Mucosa of stomach (tissue), 1 donor: Measurements from ENCODE around the gene LONP1.

Experiments used
- H3K27me3 ChIP-seq: one replicate; pipeline ENCODE4 v1.7.0; 2013; ENCODE audit warnings: mild to moderate bottlenecking, low read length; ENCODE audit not compliant: control insufficient read depth, insufficient read depth
- H3K36me3 ChIP-seq: one replicate; pipeline ENCODE4 v1.7.0; 2013; ENCODE audit warnings: low read length; ENCODE audit not compliant: control insufficient read depth, insufficient read depth
- H3K4me1 ChIP-seq: one replicate; pipeline ENCODE4 v1.7.0; 2013; ENCODE audit warnings: mild to moderate bottlenecking, low read length; ENCODE audit not compliant: control insufficient read depth, insufficient read depth
- H3K4me3 ChIP-seq: one replicate; pipeline ENCODE4 v1.7.0; 2013; ENCODE audit warnings: low read length
- H3K9ac ChIP-seq: one replicate; pipeline ENCODE4 v1.7.0; 2013; ENCODE audit warnings: mild to moderate bottlenecking, low read length, moderate library complexity
- H3K9me3 ChIP-seq: one replicate; pipeline ENCODE4 v1.7.0; 2013; ENCODE audit warnings: mild to moderate bottlenecking, low read length, moderate library complexity; ENCODE audit not compliant: control insufficient read depth
- donor health status: Pancreatic carcinoma.

The LONP1 gene

DNA sequence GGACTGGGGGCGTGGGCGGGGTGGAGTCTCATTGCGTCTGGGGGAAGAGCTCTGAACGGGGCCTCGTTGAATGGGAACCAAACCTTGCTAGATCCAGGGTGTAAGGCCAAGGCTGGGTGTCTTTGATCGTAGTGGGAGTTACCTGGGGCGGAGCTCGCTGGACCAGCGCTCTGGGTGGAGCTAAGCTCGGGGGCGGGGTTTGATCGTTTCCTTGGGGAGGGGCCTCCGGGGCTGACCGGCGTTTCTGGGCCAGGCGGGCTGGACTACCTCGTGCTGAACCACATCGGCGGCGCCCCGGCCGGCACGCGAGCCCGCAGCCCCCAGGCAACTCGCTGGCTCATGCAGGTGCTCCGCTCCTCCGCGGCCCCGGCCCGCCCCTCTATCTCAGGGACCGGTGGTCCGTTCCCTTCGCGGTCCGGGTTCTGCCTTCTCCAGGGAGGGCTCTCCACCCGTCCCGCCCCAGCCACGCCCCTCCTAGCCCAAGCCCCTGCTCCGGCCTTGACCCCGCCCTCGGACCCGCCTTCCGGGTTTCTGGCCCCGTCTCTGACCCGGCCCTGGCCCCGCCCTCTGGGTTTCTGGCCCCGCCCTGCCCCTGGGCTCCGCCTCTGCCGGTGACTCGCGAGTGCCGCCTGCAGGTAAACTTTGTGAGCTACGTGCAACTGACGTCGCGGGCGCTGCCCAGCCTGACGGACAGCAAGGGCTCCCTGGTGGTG, 33.1 kb downstream of the LONP1 start:
- Histone ChIP-seq H3K36me3 (no peaks in the 10 kb centered on the region), H3K4me1 (peaks cover 18% of the 10 kb centered on the region), H3K9ac (peak overlapping the region; percentile 51), H3K9me3 (no peaks in the 10 kb centered on the region), H3K27me3 (no peaks in the 10 kb centered on the region), H3K4me3 (peak overlapping the region; percentile 33)

DNA sequence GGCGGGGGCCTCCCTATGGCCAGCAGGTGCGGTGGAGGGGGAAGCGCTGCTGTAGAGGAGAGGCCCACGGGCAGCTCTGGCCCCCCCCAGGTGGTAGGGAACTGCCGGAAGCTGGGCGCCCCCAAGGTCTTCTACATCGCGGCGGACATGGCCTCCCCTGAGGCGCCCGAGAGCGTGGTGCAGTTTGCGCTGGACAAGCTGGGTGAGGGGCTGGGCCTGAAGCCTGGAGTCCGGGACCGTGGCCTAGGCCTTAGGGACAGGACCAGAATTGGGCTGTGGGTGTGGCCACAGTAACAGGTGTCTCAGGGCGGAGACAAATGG, 33.7 kb downstream of the LONP1 start:
- Histone ChIP-seq H3K36me3 (no peaks in the 10 kb centered on the region), H3K4me1 (peaks cover 17% of the 10 kb centered on the region), H3K27me3 (no peaks in the 10 kb centered on the region), H3K9me3 (no peaks in the 10 kb centered on the region), H3K4me3 (peak overlapping the region; percentile 33), H3K9ac (peak overlapping the region; percentile 51)

DNA sequence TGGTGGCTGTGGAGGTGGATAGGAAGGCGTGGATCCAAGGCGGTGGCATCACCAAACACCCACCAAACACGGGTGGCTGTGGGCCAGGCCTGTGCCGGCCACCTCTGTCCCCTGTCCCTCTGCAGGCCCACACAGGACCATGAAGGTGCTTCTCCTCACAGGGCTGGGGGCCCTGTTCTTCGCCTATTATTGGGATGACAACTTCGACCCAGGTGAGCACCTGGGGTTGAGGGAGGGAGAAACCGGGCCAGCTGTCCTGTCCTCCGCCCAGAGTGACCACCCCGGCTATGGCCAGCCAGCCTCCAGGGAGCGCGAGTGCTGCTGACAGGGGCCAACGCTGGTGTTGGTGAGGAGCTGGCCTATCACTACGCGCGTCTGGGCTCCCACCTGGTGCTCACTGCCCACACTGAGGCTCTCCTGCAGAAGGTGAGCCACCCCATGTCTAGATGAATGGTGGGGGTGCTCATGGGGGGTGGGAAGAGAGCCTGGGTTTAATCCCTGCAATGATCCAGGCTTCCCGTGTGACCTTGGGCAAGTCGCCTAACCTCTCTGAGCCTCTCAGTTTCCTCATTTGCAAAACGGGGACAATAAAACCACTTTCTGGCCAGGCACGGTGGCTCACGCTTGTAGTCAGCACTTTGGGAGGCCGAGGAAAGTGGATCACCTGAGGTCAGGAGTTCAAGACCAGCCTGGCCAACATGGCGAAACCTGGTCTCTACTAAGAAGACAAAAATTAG, 35.1 kb downstream of the LONP1 start:
- H3K36me3 ChIP-seq = no peaks in the 10 kb centered on the region
- H3K4me1 ChIP-seq = peaks cover 11% of the 10 kb centered on the region
- H3K9me3 ChIP-seq = no peaks in the 10 kb centered on the region
- no peak overlapping the region for H3K4me3 ChIP-seq
- no peak overlapping the region for H3K9ac ChIP-seq
- H3K27me3 ChIP-seq = no peaks in the 10 kb centered on the region

DNA sequence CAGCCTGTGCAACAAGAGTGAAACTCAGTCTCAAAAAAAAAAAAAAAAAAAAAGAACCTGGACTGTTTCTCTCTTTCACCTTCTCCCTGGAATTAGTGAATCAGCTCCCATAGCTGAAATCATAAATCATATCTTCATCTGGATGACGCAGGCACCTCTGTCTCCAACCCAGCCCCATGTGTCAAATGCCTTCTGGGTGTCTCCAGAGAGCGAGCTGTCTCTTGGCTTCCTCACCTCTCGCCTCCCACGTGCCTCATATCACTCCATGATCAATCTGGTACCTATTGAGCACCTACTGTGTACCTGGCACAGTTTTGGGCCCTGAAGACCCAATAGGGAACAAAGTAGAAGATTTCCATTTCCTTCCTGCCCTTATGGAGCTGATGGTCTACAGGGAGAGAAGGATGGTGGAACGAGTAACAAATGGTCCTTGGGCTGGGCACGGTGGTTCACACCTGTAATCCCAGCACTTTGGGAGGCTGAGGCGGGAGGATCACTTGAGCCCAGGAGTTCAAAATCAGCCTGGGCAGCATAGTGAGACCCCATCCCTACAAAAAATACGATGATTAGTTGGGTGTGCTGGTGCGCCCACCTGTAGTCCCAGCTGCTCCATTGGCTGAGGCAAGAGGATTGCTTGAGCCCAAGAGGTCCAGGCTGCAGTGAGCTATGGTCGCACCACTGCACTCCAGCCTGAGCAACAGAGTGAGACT, 36.6 kb downstream of the LONP1 start:
- Histone ChIP-seq H3K27me3 (no peaks in the 10 kb centered on the region), H3K36me3 (no peaks in the 10 kb centered on the region), H3K4me1 (peaks cover 18% of the 10 kb centered on the region), H3K9me3 (no peaks in the 10 kb centered on the region), H3K4me3 (no peak overlapping the region), H3K9ac (no peak overlapping the region)

DNA sequence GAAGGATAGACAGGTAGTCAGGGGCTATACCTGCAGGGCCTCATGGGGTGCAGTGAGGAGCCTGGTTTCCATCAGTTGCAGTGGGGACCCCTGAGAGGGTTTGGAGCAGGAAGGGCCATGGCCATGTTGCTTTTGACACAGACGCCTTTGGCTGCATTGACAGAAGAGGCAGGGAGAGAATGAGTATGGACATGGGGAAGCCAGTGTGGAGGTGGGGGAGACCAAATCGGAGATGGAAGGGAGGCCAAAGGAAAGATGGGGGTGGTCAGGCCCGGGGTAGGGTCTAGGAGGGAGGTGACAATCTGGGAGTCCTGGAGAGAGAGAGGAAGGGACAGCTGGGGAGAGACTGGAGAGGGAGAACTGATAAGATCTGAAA, 37.9 kb downstream of the LONP1 start:
- no peaks in the 10 kb centered on the region for H3K27me3 ChIP-seq
- H3K9me3 ChIP-seq = no peaks in the 10 kb centered on the region
- no peak overlapping the region for H3K4me3 ChIP-seq
- H3K36me3 ChIP-seq = no peaks in the 10 kb centered on the region
- H3K4me1 ChIP-seq = peaks cover 18% of the 10 kb centered on the region
- H3K9ac ChIP-seq = no peak overlapping the region

DNA sequence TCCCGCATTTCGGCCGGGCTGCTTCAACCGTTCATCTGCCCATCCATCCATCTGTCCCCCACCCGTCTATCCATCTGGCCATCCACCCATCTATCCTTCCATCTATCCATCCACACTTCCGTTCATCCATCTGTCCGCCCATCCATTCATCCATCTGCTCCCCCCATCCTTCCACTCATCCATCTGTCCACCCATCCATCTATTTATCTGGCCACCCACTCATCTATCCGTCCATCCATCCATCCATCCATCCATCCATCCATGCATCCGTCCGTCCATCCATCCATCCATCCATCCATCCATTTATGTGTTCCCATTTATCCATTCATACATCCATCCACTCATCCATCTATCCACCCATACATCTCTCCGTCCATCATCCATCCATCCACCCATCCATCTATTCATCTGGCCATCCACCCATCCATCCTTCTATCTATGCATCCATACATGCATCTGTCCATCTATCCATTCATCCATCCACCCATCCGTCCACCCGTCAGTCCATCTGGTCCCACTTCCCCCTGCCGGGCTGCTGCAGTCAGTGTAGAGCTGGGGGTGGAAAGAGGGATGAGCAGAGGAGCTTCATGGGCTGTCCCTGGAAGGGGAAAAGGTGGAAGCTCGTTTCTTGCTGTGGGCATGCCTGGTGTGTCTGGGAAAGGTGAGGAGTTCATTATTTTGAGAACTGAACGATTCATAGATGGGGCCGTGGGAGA, 38.4 kb downstream of the LONP1 start:
- no peaks in the 10 kb centered on the region for H3K27me3 ChIP-seq
- H3K36me3 ChIP-seq = no peaks in the 10 kb centered on the region
- peak overlapping the region; percentile 41 for H3K4me3 ChIP-seq
- peak overlapping the region; percentile 88 for H3K9ac ChIP-seq
- no peaks in the 10 kb centered on the region for H3K9me3 ChIP-seq
- peaks cover 18% of the 10 kb centered on the region for H3K4me1 ChIP-seq

DNA sequence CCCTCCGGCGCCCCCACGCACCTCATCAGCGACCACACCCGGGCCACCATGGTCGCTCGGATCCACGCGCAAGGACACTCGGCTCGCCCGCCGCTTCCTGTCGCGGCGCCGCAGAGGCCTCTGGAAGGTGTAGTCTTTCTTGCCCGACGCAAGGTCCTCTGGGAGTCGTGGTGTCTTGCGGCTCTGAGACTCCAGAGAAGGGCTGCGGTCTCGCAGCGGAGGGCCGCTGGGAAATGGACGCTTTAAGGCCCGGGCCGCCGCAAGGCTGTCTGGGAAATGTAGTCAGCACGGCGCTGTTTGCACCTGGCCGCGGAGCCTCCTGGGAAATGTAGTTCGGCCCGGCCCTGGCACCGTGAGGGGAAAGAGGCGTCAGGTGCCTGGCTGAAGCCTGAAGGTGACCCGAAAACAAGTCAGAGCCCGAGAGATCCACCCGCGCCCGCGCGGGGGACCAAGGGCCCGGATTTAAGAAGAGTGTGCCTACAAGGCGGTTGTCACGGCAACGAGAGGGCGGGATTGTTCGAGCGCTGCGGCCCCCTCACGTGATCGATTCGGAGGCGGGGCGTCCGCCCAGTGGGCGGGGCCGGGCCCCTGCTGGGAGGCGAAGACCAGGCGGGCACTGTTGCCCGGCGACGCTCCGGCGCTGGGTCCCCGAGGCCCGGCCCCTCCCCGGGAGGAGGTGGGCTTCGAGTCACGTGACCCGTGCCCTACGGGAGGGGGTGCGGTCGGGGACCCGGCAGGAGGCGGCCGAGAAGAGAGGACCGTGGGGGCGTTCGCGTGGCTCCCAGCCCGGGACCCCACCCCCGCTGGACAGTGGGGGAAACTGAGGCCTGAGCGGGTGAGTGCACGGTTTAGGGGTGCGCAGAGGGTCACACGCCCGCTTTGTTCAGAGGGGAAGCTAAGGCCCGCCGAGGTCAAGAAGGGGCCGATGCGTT, 39.2 kb downstream of the LONP1 start, which contains the start of the genes HSD11B1L and MICOS13:
TSS of gene HSD11B1L (plus strand) at position 591 of the 932 bp plus-strand sequence. CDS start 3,806 bp downstream, outside the sequence.
TSS of gene MICOS13 (minus strand) at position 80 of the 932 bp plus-strand sequence. CDS start at position 50, 30 bp downstream.
- peak within 1 kb of the TSS; percentile 88 for H3K9ac ChIP-seq
- peaks cover 15% of the 10 kb centered on the region for H3K4me1 ChIP-seq
- no peaks in the 10 kb centered on the region for H3K9me3 ChIP-seq
- peak within 1 kb of the TSS; percentile 92 for H3K4me3 ChIP-seq
- no peaks in the 10 kb centered on the region for H3K36me3 ChIP-seq
- H3K27me3 ChIP-seq = no peaks in the 10 kb centered on the region

DNA sequence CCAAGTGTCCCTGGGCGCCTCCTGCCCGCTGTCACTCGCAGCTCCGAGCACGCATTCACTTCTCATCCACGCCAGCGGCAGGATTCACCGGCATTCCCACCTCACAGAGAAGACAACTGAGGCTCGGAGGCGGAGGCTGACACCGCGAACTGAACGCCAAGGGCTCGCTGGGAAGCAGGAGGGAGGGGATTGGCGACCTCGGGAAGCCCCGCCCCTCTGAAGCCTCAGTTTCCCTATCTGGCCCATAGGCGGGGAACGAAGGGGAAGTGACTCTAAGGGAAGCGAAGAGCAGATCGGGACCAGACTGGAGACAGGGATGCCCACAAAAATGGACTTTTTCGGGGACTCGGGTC, 39.9 kb downstream of the LONP1 start:
- Histone ChIP-seq H3K4me3 (peak overlapping the region; percentile 92), H3K9me3 (no peaks in the 10 kb centered on the region), H3K36me3 (no peaks in the 10 kb centered on the region), H3K4me1 (peaks cover 15% of the 10 kb centered on the region), H3K27me3 (no peaks in the 10 kb centered on the region), H3K9ac (peak overlapping the region; percentile 88)

DNA sequence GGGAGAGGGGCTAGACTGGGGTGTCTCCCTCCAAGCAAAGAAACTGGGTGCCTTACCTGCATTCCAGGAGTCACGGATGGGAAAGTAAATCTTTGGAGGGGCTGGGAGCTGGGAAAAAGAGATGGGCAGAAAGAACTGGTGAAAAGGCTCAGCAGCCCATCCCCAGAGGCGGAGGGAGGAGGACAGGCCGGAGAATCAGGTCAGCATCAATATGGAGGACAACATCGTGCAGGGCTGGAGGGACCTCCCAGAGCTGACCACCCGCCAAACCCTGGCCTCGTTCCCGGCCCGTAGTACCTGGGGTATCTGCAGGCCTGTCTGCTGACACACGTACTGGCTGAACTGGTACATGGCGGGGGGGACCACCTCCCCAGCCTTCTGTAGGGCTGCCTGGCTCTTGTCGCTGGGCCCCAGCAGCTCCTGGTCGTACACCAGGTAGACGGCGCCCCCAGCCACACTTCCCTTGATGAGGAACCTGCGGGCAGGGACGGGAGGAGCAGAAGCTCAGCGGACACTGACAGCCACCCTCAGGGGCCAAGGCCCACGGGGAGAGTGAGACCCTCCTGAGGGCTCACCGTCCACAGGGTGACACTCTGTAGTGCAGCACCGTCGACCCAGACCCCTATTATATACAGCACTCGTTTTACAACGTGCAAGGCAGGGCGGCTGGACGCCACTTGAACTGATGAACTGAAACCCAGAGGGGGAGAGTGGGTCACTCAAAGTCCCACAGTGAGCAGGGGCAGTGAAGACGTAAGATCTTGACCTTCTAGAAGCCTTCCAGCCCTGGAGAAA, 40.5 kb downstream of the LONP1 start:
- Histone ChIP-seq H3K27me3 (no peaks in the 10 kb centered on the region), H3K9me3 (no peaks in the 10 kb centered on the region), H3K4me3 (peak overlapping the region; percentile 92), H3K36me3 (no peaks in the 10 kb centered on the region), H3K9ac (peak overlapping the region; percentile 88), H3K4me1 (peaks cover 15% of the 10 kb centered on the region)

DNA sequence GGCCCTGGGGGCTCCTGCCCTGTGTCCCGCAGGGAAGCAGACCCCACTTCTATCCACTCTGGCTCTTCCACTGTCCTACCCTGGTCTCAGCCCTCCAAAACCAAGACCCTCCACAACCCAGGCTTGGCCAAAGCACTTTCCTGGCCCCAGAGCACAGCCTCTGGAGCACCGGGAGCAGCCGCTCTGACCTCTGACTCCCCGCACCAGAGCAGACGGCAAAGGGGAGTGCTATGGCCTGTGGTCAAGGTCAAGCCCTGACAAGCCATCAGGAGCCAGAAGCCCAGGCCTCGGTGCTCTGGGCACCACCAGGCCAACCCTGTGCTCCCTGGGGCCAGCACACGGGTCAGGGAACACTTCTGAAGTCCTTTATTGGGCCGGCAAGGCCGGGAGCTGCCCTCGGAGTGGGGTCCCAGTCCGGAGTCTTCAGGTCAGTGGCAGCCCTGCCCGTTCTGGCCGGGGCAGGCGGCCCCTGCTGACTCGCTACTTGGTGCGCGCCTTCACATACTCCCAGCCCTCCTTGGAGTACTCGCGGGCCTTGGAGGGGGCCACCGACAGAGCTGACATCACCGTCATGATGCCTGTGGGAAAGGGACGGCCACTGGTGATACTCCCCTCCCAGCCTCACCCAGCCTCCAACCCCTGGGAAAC, 41.8 kb downstream of the LONP1 start:
- Histone ChIP-seq H3K27me3 (no peaks in the 10 kb centered on the region), H3K4me1 (peaks cover 15% of the 10 kb centered on the region), H3K9ac (no peak overlapping the region), H3K9me3 (no peaks in the 10 kb centered on the region), H3K36me3 (no peaks in the 10 kb centered on the region), H3K4me3 (no peak overlapping the region)
